NCI-H1436 treated with DMSO at 0.1 percent for 48 hours (cell line): ENCODE results near the gene SH3BP2.

ENCODE experiments used
- DNase-seq: peaks from one replicate; lab custom pipeline; 2025; lab: John Stamatoyannopoulos, UW

The SH3BP2 gene

GRCh38 chr4:2878346-2878745, 85.5 kb downstream of the SH3BP2 start:
- DNase-seq, result no peak

GRCh38 chr4:2879026-2879425, 86.1 kb downstream of the SH3BP2 start:
- DNase-seq, result no peak

GRCh38 chr4:2881431-2881830, 88.5 kb downstream of the SH3BP2 start:
- DNase-seq, result no peak

GRCh38 chr4:2882341-2882740, 89.5 kb downstream of the SH3BP2 start:
- no peak for DNase-seq

- no peak for DNase-seq
Measured at GRCh38 chr4:2886161-2886560, 93.3 kb downstream of the SH3BP2 start.

- no peak for DNase-seq
Measured at GRCh38 chr4:2886622-2887021, 93.7 kb downstream of the SH3BP2 start.

GRCh38 chr4:2887343-2887742, 94.5 kb downstream of the SH3BP2 start:
- DNase-seq, result no peak

- DNase-seq, result no peak
Measured at GRCh38 chr4:2888886-2889285, 96.0 kb downstream of the SH3BP2 start.
